ENCODE results near the gene FBXW9.

DNA sequence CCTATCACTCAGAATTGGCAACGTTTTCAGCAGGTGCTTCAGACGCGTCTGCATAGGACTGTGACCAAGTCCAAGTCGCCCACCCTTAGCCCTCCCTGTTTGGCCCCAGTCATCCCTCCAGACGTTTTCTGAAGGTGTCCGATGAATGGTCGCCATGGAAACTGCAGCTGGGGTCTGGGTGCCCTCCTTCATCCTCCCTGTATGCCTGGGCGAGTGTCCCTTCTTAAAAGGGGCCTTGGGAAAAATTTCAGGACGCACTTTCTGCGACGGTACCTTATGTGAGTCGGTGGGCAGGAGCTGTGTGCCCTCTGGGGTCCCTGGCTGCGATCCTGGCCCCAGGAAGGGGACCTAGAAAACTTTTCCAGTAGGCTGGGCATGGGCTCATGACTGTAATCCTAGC, 55.0 kb downstream of the FBXW9 start:
- TF ChIP-seq, protein P1, sequence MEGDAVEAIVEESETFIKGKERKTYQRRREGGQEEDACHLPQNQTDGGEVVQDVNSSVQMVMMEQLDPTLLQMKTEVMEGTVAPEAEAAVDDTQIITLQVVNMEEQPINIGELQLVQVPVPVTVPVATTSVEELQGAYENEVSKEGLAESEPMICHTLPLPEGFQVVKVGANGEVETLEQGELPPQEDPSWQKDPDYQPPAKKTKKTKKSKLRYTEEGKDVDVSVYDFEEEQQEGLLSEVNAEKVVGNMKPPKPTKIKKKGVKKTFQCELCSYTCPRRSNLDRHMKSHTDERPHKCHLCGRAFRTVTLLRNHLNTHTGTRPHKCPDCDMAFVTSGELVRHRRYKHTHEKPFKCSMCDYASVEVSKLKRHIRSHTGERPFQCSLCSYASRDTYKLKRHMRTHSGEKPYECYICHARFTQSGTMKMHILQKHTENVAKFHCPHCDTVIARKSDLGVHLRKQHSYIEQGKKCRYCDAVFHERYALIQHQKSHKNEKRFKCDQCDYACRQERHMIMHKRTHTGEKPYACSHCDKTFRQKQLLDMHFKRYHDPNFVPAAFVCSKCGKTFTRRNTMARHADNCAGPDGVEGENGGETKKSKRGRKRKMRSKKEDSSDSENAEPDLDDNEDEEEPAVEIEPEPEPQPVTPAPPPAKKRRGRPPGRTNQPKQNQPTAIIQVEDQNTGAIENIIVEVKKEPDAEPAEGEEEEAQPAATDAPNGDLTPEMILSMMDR (conservative IDR thresholded peaks at IDR 0.05): no peak
- TF ChIP-seq EZH2 (IDR thresholded peaks at IDR 0.05; ENCODE audit: low read depth): no peak
